Osteoblast (primary cell): Measurements from ENCODE around the gene PAM. TPM values are rescaled to one million over a fixed set of nuclear protein-coding genes. Genes with fewer than 3 reads are reported as not detected.

Experiments
- DNase-seq: peaks from one replicate; pipeline ENCODE4 v3.0.0; 2011; ENCODE audit warnings: low spot score, mixed read lengths; ENCODE audit not compliant: insufficient read length; ENCODE audit errors: missing footprints
- H2AFZ ChIP-seq: 2 replicates; pipeline ENCODE4 v1.6.0; 2011; ENCODE audit warnings: mild to moderate bottlenecking, low read length
- H3K27ac ChIP-seq: 2 replicates; pipeline ENCODE4 v1.5.1; 2011; ENCODE audit warnings: mild to moderate bottlenecking, low read depth, low read length, moderate library complexity
- H3K27me3 ChIP-seq: 2 replicates; pipeline ENCODE4 v1.6.0; 2012; ENCODE audit warnings: mild to moderate bottlenecking, control low read depth, inconsistent platforms, low read length, moderate library complexity; ENCODE audit not compliant: insufficient read depth
- H3K36me3 ChIP-seq: 2 replicates; pipeline ENCODE4 v1.5.1; 2011; ENCODE audit warnings: mild to moderate bottlenecking, low read length, control low read depth, moderate library complexity; ENCODE audit not compliant: insufficient read depth
- H3K4me1 ChIP-seq: 2 replicates; pipeline ENCODE4 v1.5.1; 2011; ENCODE audit warnings: mild to moderate bottlenecking, low read length, control low read depth, moderate library complexity; ENCODE audit not compliant: insufficient read depth
- H3K4me2 ChIP-seq: 2 replicates; pipeline ENCODE4 v1.6.0; 2011; ENCODE audit warnings: mild to moderate bottlenecking, low read length; ENCODE audit not compliant: insufficient read depth
- H3K4me3 ChIP-seq: fragments of 200-600 bp; sonication (generic); 3 replicates; pipeline ENCODE4 v1.5.1; 2012; ENCODE audit warnings: mild to moderate bottlenecking, low read length, inconsistent platforms; ENCODE audit not compliant: insufficient read depth
- H3K79me2 ChIP-seq: 2 replicates; pipeline ENCODE4 v1.6.0; 2012; ENCODE audit warnings: mild to moderate bottlenecking, low read length, control low read depth, inconsistent platforms; ENCODE audit not compliant: insufficient read depth
- H3K9me3 ChIP-seq: 2 replicates; pipeline ENCODE4 v1.5.1; 2011; ENCODE audit warnings: low read depth, low read length, control low read depth
- H4K20me1 ChIP-seq: 2 replicates; pipeline ENCODE4 v1.6.0; 2012; ENCODE audit warnings: mild to moderate bottlenecking, low read length, control low read depth; ENCODE audit not compliant: insufficient read depth
- total RNA-seq: library from RNA; depleted of rRNA; stranded (reverse); fragments of >200 nt; gene quantifications from 2 replicates; pipeline ENCODE4 v1.2.3, GENCODE V29; 2012
- TF ChIP-seq, protein P1 (sequence below): IDR thresholded peaks from 2 replicates; pipeline ENCODE4 v1.5.1; 2011; ENCODE audit warnings: mild to moderate bottlenecking, low read depth, low read length, moderate library complexity; ENCODE audit errors: extremely low read depth

Gene PAM
- total RNA-seq, 1 donor: 248 TPM

DNA sequence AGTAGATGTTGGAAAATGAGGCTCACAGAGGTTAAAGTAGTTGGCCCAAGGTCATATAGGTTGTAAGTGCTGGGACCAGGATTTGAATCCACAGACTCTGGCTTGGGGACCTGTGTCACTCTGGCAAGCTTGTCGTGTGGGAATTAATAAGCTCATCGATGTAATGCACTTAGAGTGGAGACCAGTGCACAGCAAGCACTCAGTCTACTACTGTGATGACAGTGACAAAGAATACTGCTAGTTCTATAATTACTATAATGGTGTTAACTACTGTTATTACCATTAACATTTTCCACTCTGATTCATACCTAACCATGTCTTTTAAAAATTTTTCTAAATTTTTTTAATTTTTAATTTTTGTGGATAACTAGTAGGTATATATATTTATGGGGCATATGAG is 12.8 kb downstream of the PAM start:
- H3K9me3 ChIP-seq: no peaks in the 10 kb centered on the region
- no peaks in the 10 kb centered on the region for H4K20me1 ChIP-seq
- DNase-seq: no peak
- TF ChIP-seq, protein P1, sequence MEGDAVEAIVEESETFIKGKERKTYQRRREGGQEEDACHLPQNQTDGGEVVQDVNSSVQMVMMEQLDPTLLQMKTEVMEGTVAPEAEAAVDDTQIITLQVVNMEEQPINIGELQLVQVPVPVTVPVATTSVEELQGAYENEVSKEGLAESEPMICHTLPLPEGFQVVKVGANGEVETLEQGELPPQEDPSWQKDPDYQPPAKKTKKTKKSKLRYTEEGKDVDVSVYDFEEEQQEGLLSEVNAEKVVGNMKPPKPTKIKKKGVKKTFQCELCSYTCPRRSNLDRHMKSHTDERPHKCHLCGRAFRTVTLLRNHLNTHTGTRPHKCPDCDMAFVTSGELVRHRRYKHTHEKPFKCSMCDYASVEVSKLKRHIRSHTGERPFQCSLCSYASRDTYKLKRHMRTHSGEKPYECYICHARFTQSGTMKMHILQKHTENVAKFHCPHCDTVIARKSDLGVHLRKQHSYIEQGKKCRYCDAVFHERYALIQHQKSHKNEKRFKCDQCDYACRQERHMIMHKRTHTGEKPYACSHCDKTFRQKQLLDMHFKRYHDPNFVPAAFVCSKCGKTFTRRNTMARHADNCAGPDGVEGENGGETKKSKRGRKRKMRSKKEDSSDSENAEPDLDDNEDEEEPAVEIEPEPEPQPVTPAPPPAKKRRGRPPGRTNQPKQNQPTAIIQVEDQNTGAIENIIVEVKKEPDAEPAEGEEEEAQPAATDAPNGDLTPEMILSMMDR: no peak
- no peak overlapping the region for H3K4me2 ChIP-seq
- peaks cover 2% of the 10 kb centered on the region for H3K4me1 ChIP-seq
- H3K79me2 ChIP-seq: peaks cover 46% of the 10 kb centered on the region
- no peaks in the 10 kb centered on the region for H3K27me3 ChIP-seq
- H3K27ac ChIP-seq: no peak overlapping the region
- no peaks in the 10 kb centered on the region for H3K36me3 ChIP-seq
- H2AFZ ChIP-seq: no peak overlapping the region
- H3K4me3 ChIP-seq: no peak overlapping the region

DNA sequence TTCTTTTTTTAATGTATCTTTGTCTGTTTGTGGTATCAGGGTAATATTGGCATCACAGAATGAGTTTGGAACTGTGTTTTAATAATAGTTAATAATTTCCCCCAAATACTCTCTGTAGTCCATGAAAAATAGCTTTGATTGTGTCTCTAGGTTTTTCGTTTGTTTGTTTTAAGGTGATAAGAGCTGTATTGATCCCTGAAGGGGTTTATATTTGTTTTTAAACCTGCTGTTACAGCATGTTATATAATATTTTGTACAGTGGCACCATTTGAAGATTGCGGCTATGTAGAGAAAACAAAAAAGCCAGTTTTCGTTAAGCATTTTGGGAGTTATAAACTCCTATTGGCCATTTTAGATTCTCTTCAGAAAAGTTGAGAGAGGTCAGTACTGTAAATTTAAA is 15.7 kb downstream of the PAM start:
- Histone ChIP-seq H2AFZ (no peak overlapping the region), H3K27me3 (no peaks in the 10 kb centered on the region), H3K27ac (no peak overlapping the region), H4K20me1 (no peaks in the 10 kb centered on the region), H3K4me1 (no peaks in the 10 kb centered on the region), H3K4me3 (no peak overlapping the region), H3K36me3 (no peaks in the 10 kb centered on the region), H3K4me2 (no peak overlapping the region), H3K79me2 (peaks cover 47% of the 10 kb centered on the region), H3K9me3 (no peaks in the 10 kb centered on the region)
- TF ChIP-seq, protein P1: no peak
- no peak for DNase-seq

DNA sequence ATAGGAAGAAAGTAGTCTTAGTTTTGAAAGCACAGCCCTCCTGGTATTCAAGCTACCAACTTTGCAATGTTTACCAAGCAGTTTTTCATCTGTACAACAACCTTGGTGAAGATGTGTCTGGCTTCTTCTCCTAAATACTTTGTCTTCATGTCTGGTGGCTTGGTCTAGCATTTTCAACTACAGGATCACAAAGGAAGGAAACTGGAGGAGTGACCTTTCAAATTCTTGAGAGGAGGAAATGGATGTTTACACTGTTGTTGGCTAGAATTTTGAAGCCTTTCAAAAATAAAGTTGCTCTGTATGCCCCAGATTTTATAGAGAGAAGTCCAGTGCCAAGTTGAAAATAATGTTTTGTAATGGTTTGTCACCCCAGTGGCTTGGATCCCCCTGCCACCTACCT is 16.3 kb downstream of the PAM start:
- no peak overlapping the region for H3K4me2 ChIP-seq
- H3K9me3 ChIP-seq: no peaks in the 10 kb centered on the region
- DNase-seq: no peak
- peaks cover 47% of the 10 kb centered on the region for H3K79me2 ChIP-seq
- no peaks in the 10 kb centered on the region for H3K4me1 ChIP-seq
- no peak overlapping the region for H3K27ac ChIP-seq
- no peaks in the 10 kb centered on the region for H3K36me3 ChIP-seq
- H3K4me3 ChIP-seq: no peak overlapping the region
- no peaks in the 10 kb centered on the region for H3K27me3 ChIP-seq
- TF ChIP-seq, protein P1: no peak
- no peaks in the 10 kb centered on the region for H4K20me1 ChIP-seq
- H2AFZ ChIP-seq: no peak overlapping the region

DNA sequence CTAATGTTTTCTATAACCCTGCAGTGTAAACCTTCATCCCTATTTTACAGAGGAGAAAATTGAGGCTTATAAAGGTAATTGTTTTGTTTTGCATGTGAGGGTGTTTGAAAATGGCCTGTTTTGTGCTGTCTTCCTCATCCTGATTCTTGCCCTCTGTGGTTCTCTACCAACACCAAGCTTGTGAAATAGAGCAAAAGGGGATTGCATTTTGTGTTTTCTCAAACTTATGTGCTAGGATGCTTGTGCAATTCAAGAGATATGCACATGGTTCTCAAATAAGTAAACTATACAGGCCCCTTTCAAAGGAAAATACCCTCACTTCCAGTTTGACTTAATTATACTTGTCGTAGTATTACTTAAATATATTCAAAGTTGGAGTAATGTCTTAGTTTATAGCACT is 17.2 kb downstream of the PAM start:
- H3K4me2 ChIP-seq: no peak overlapping the region
- H3K79me2 ChIP-seq: peaks cover 47% of the 10 kb centered on the region
- DNase-seq: no peak
- H4K20me1 ChIP-seq: no peaks in the 10 kb centered on the region
- TF ChIP-seq, protein P1: no peak
- no peak overlapping the region for H3K27ac ChIP-seq
- no peaks in the 10 kb centered on the region for H3K27me3 ChIP-seq
- H2AFZ ChIP-seq: no peak overlapping the region
- H3K9me3 ChIP-seq: no peaks in the 10 kb centered on the region
- no peak overlapping the region for H3K4me3 ChIP-seq
- no peaks in the 10 kb centered on the region for H3K4me1 ChIP-seq
- H3K36me3 ChIP-seq: no peaks in the 10 kb centered on the region
